NT2/D1 (cell line): ENCODE measurements around the gene RIN3.

ENCODE experiments used
- SUZ12 ChIP-seq: IDR thresholded peaks from 2 replicates; pipeline ENCODE4 v1.6.1; 2011; ENCODE audit not compliant: insufficient read length, insufficient read depth; ENCODE audit errors: extremely low read depth
- YY1 ChIP-seq: IDR thresholded peaks from 2 replicates; pipeline ENCODE4 v1.6.1; 2011; ENCODE audit not compliant: insufficient read length, insufficient read depth
- ZNF274 ChIP-seq: IDR thresholded peaks from 2 replicates; pipeline ENCODE4 v1.6.1; 2011; ENCODE audit warnings: mild to moderate bottlenecking, low read depth, low read length

GRCh38 chr14:92673601-92674150, 160.1 kb downstream of the RIN3 start:
- TF ChIP-seq SUZ12: no peak
- no peak for TF ChIP-seq YY1
- no peak for TF ChIP-seq ZNF274
